Measurements from ENCODE around the gene GRID1. TPM values are rescaled to one million over a fixed set of nuclear protein-coding genes. Genes with fewer than 3 reads are reported as not detected.

GRID1 gene
- total RNA-seq, 4 donors from 2014 or later = 0.40 to 1.9 (median 1.00) TPM

DNA sequence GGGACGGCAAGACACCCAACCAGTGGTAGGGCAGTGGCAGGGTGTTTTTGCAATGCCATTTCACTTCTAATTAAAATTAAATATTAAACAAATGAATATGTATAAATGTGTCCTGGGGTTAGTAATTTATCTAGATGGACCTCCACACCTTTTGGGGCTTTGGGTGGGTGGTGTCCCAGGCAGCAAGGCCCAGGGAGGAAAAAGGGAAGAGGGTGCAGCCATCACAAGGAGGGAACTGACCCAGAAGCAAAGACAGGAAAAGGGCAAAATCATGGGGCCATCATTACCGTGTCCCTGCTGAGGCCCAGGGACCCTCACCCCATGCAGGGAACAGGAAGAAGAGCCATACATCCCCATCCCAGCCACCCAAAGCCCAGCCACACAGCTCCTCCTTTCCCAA lies 204.6 kb downstream of the GRID1 start:
- in situ Hi-C loops (cut with MboI; ENCODE audit: low pct_ligation_motif_present in 1 of 4, low pct_unique_long_range_greater_than_20kb in 1 of 4, low sequenced_read_pairs in 3 of 4) (no loop called here), intact Hi-C loops (cut with DNase I; ENCODE audit: low total_unique reads) (no loop called here)
- TF ChIP-seq POLR2A (IDR thresholded peaks at IDR 0.05) (no peak), POLR2AphosphoS5 (IDR thresholded peaks at IDR 0.05) (no peak), EP300 (IDR thresholded peaks at IDR 0.05; ENCODE audit: low read depth) (no peak)
- TF ChIP-seq, protein P1, sequence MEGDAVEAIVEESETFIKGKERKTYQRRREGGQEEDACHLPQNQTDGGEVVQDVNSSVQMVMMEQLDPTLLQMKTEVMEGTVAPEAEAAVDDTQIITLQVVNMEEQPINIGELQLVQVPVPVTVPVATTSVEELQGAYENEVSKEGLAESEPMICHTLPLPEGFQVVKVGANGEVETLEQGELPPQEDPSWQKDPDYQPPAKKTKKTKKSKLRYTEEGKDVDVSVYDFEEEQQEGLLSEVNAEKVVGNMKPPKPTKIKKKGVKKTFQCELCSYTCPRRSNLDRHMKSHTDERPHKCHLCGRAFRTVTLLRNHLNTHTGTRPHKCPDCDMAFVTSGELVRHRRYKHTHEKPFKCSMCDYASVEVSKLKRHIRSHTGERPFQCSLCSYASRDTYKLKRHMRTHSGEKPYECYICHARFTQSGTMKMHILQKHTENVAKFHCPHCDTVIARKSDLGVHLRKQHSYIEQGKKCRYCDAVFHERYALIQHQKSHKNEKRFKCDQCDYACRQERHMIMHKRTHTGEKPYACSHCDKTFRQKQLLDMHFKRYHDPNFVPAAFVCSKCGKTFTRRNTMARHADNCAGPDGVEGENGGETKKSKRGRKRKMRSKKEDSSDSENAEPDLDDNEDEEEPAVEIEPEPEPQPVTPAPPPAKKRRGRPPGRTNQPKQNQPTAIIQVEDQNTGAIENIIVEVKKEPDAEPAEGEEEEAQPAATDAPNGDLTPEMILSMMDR (IDR thresholded peaks at IDR 0.05) = no peak
- Histone ChIP-seq H3K27ac (no peak overlapping the region), H3K4me3 (no peak overlapping the region), H3K27me3 (no peaks in the 10 kb centered on the region), H3K4me1 (peaks cover 0 to 17% (median 9%) of the 10 kb centered on the region in 4 donors), H3K36me3 (no peaks in the 10 kb centered on the region), H3K9me3 (no peaks in the 10 kb centered on the region)
- no peak for DNase-seq
- 63 to 66% methylated on average over 1 to 2 of the region's 2 CpGs for WGBS, 2 donors (ENCODE audit: low coverage in 1 of 2)

GRCh38 chr10:86160890-86161585 lies 205.6 kb downstream of the GRID1 start:
- 89 to 90% methylated on average over 2 to 8 of the region's 8 CpGs for WGBS, 2 donors (ENCODE audit: low coverage in 1 of 2)
- H3K27me3 ChIP-seq = no peaks in the 10 kb centered on the region
- no peak overlapping the region for H3K4me3 ChIP-seq
- no peaks in the 10 kb centered on the region for H3K9me3 ChIP-seq
- TF ChIP-seq POLR2AphosphoS5 (IDR thresholded peaks at IDR 0.05) = no peak
- TF ChIP-seq EP300 (IDR thresholded peaks at IDR 0.05; ENCODE audit: low read depth) = no peak
- TF ChIP-seq POLR2A (IDR thresholded peaks at IDR 0.05) = no peak
- TF ChIP-seq, protein P1 (IDR thresholded peaks at IDR 0.05) = no peak
- in situ Hi-C loops (cut with MboI; ENCODE audit: low pct_ligation_motif_present in 1 of 4, low pct_unique_long_range_greater_than_20kb in 1 of 4, low sequenced_read_pairs in 3 of 4) = no loop called here
- DNase-seq = no peak
- intact Hi-C loops (cut with DNase I; ENCODE audit: low total_unique reads) = no loop called here
- no peak overlapping the region for H3K27ac ChIP-seq
- no peaks in the 10 kb centered on the region for H3K36me3 ChIP-seq
- peaks cover 0 to 17% (median 9%) of the 10 kb centered on the region in 4 donors for H3K4me1 ChIP-seq

DNA sequence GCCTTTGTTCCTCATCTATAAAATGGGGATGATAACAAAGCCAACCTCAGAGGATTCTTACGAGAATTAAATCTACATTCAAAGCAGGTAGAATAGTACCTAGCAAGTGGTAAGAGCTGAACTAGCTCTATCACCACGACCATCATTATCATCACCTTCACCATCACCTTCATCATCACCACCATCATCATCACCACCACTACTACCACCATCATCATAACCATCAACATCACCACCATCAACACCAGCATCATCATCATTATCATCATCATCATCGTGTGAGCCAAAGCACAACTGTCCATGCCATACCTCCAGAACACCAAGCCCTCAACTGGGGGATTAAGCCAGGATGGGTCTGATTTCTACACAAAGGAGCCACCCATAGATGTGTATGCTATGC lies 206.8 kb downstream of the GRID1 start:
- Histone ChIP-seq H3K36me3 (no peaks in the 10 kb centered on the region), H3K4me3 (no peak overlapping the region), H3K27me3 (no peaks in the 10 kb centered on the region), H3K27ac (no peak overlapping the region), H3K9me3 (no peaks in the 10 kb centered on the region), H3K4me1 (peaks cover 0 to 17% (median 9%) of the 10 kb centered on the region in 4 donors)
- no peak for DNase-seq
- in situ Hi-C loops (cut with MboI; ENCODE audit: low pct_ligation_motif_present in 1 of 4, low pct_unique_long_range_greater_than_20kb in 1 of 4, low sequenced_read_pairs in 3 of 4) = no loop called here
- WGBS, 2 donors (ENCODE audit: low coverage in 1 of 2) = 63 to 66% methylated on average over 2 to 3 of the region's 3 CpGs
- intact Hi-C loops (cut with DNase I; ENCODE audit: low total_unique reads) = no loop called here
- TF ChIP-seq, protein P1 (IDR thresholded peaks at IDR 0.05) = no peak
- TF ChIP-seq EP300 (IDR thresholded peaks at IDR 0.05; ENCODE audit: low read depth) = no peak
- TF ChIP-seq POLR2AphosphoS5 (IDR thresholded peaks at IDR 0.05) = no peak
- TF ChIP-seq POLR2A (IDR thresholded peaks at IDR 0.05) = no peak

DNA sequence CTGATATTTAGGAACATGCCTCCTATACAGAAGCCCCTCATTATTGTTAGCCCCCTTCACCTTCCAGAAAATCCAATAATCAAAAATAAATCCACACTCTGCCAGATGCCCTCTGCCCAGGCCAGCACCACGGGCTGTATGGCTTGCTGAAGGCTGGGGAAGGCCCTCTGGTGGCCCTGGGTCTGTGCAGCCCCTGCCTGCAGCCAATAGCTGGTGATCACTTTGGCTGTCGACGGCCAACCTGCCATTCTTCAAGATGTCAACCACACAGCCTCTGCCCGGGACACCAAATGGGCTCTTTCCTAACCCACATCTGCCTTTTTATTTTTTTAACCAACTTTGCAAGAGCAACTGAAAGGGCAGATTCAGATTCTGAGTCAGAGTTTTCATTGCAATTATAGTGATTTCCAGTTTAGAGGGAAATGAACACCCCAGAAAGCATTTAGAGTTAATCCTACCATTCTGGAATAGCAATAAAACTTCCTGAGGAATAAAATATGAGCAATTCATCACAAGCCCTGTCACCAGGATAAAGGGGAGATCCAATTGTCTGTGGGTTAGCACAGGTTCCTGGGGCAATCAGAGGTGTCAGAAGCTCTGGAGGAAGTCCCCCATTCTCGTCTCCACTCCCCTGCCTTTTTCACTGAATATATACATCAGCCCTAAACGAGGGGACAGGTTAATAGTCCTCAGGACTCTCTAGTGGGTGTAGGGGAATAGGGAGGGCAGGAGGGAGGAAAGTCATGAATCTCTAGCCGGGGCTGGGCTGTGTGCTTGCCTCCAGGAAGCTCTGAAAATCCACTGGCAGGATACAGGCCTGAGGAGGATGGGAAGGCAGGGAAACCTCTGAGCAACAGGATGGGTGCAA lies 211.3 kb downstream of the GRID1 start:
- TF ChIP-seq, protein P1 (IDR thresholded peaks at IDR 0.05) = no peak
- TF ChIP-seq POLR2A (IDR thresholded peaks at IDR 0.05) = no peak
- TF ChIP-seq EP300 (IDR thresholded peaks at IDR 0.05; ENCODE audit: low read depth) = no peak
- no peak for TF ChIP-seq POLR2AphosphoS5 (IDR thresholded peaks at IDR 0.05)
- 37 to 45% methylated on average over 4 to 7 of the region's 7 CpGs for whole genome bisulfite sequencing, 2 donors (ENCODE audit: low coverage in 1 of 2)
- Histone ChIP-seq H3K27ac (no peak overlapping the region), H3K4me1 (no peaks in the 10 kb centered on the region), H3K36me3 (no peaks in the 10 kb centered on the region), H3K9me3 (no peaks in the 10 kb centered on the region), H3K27me3 (no peaks in the 10 kb centered on the region), H3K4me3 (no peak overlapping the region)
- no peak for DNase-seq
- intact Hi-C loops (cut with DNase I; ENCODE audit: low total_unique reads) = no loop called here
- in situ Hi-C loops (cut with MboI; ENCODE audit: low pct_ligation_motif_present in 1 of 4, low pct_unique_long_range_greater_than_20kb in 1 of 4, low sequenced_read_pairs in 3 of 4) = no loop called here
